Aorta (tissue), 5 donors: ENCODE measurements around the gene DDIAS. TPM values are rescaled to one million over a fixed set of nuclear protein-coding genes. Genes with fewer than 3 reads are reported as not detected.
"Not testable (repeated sequence)": the region's sequence is repeated elsewhere in the genome, so short reads cannot be mapped to it uniquely, and the experiment has no call there.

Experiments
- ATAC-seq: fragments of 200-7000 bp; cut with Tn5 transposase; one replicate; pipeline ENCODE4 v1.9.1; 2022; ENCODE audit warnings: moderate library complexity; ENCODE audit not compliant: low FRiP score
- DNase-seq, 2 donors: peaks; one replicate each; pipeline ENCODE4 v3.0.0-alpha.2; 2020
- H3K27ac ChIP-seq, 2 donors: one replicate each; pipeline ENCODE4 v1.5.1; 2013; ENCODE audit warnings: low read length in 2 of 2, mild to moderate bottlenecking in 2 of 2, moderate library complexity in 2 of 2, control low read depth in 1 of 2, inconsistent platforms in 1 of 2, low read depth in 1 of 2
- H3K27me3 ChIP-seq, 2 donors: one replicate each; pipeline ENCODE4 v1.6.1; 2013; ENCODE audit warnings: control low read depth in 1 of 2, low read length in 1 of 2, mild to moderate bottlenecking in 1 of 2, moderate library complexity in 1 of 2; ENCODE audit not compliant: insufficient read depth in 2 of 2, control insufficient read depth in 1 of 2
- H3K36me3 ChIP-seq, 2 donors: one replicate each; pipeline ENCODE4 v1.6.1; 2013; ENCODE audit warnings: control low read depth in 1 of 2, low read length in 1 of 2, mild to moderate bottlenecking in 1 of 2; ENCODE audit not compliant: insufficient read depth in 2 of 2, control insufficient read depth in 1 of 2
- H3K4me1 ChIP-seq, 2 donors: one replicate each; pipeline ENCODE4 v1.6.1; 2013; ENCODE audit warnings: low read length in 2 of 2, control low read depth in 1 of 2, mild to moderate bottlenecking in 1 of 2, moderate library complexity in 1 of 2; ENCODE audit not compliant: insufficient read depth in 2 of 2, control insufficient read depth in 1 of 2
- H3K4me3 ChIP-seq, 2 donors: one replicate each; pipeline ENCODE4 v1.5.1; 2013; ENCODE audit warnings: low read length in 2 of 2, control low read depth in 1 of 2, mild to moderate bottlenecking in 1 of 2
- H3K9me3 ChIP-seq: one replicate; pipeline ENCODE4 v1.6.1; 2013; ENCODE audit warnings: mild to moderate bottlenecking, low read length; ENCODE audit not compliant: control insufficient read depth
- WGBS, 2 donors: extraction: QIAGEN DNeasy Blood & Tissue Kit; methylation state at CpG; one replicate each; pipeline ENCODE4 v1.1.7; 2013; 5-methylcytosine and 5-hydroxymethylcytosine counted together
- intact Hi-C, 2 donors: fragments of 100-400 bp; cut with DNase I; formaldehyde crosslinking; loops; one replicate each; pipeline versions ENCODE4 v1.14.2 to v1.15.0; 2022
- polyA plus RNA-seq, 2 donors: library from polyadenylated mRNA; stranded (reverse); fragments of 200-250 nt; gene quantifications; one replicate each; pipeline ENCODE4 v1.2.3, GENCODE V29; 2013
- total RNA-seq, 2 donors: library from RNA; stranded (reverse); fragmentation: NEBNext Ultra II Directional; extraction: Animal tissue kit (Norgen Biotek cat#: 25700); gene quantifications; one replicate each; pipeline ENCODE4 v1.2.1, GENCODE V29; 2021
- donor health status: healthy with polysubstance abuse.
- donor health status: Bipolar disorder and iron deficiency.
- donor health status: DM: no; HTN: no; CAD: no.
- donor health status: DM: no; HTN: no; CAD: no.
- donor health status: DM: yes; HTN: yes; CAD: no.

DDIAS gene
- total and polyA plus RNA-seq, 4 donors: 0.18 to 4.1 (median 1.8) TPM

DNA sequence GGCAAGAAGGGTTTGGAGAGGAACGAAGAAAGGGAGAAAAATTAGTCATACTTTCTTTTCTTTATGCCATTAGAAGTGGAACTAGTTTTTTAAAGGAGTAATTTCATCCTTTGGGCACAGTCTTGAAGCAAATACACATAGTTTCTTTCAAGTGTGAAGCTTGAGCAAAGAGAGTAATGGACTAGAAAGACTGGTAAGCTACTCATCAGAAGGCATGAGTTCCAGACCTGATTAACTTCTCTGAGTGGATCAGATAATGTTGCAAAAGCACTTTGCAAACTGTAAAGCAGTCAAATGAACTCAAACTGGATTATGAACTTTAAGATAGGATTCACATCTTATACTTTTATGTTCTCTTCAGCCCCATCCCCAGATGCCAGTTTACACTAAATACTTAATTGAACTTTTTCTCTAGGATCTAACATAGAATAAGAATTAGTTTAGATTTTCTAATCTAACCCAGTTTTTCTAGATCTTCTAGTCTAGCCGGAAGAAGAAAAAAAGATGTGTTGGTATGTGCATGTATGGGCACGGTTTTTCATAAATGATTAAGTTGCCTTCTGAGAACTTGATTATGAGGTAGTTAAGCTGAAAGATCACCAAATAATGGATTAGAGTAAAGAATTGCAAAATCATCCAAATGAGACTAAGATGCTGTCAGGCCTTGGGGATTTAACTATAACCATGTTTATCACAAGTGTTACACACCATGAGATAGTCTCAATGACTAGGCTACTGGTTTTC is 2.5 kb downstream of the DDIAS start:
- Histone ChIP-seq H3K27me3 (no peaks in the 10 kb centered on the region), H3K4me1 (peaks cover 0 to 2% of the 10 kb centered on the region in 2 donors), H3K4me3 (no peak overlapping the region), H3K9me3 (no peaks in the 10 kb centered on the region), H3K27ac (no peak overlapping the region), H3K36me3 (no peaks in the 10 kb centered on the region)
- DNase-seq (no peak), ATAC-seq (no peak)
- intact Hi-C loops: loop anchor here (5.0 to 10.0 kb wide), 10 partner anchors 81 to 921 kb away; partner anchors contain the start of genes ANKRD42 (in 2 of the 2), RAB30 (in 2 of the 2) and CCDC90B (in 1 of the 2)
- 70 to 81% methylated on average over 3 of the region's 3 CpGs for WGBS, 2 donors

DNA sequence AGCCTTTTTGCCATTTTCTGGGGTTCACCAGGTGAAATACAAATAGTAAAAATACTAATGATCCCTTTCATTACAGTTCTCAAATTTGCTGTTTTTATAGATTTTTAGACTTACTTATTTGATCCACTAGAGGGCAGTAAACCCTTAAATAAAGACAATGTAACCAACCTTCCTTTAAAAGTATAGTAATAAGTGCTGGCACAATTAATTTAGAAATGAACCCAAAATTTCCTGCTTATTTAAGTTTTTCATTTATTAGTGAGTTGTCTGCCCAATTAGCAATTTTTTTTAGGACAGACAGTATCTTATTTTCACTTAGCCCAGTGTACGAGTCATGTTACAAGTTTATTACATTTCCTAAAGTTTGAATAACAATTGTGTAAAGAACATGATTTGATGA is 4.7 kb downstream of the DDIAS start:
- Histone ChIP-seq H3K36me3 (no peaks in the 10 kb centered on the region), H3K4me1 (peaks cover 0 to 2% of the 10 kb centered on the region in 2 donors), H3K27me3 (no peaks in the 10 kb centered on the region), H3K4me3 (no peak overlapping the region), H3K27ac (no peak overlapping the region), H3K9me3 (no peaks in the 10 kb centered on the region)
- ATAC-seq (no peak), DNase-seq (no peak)
- intact Hi-C loops: loop anchor here (10.0 kb wide), 7 partner anchors 79 to 919 kb away; partner anchors contain the start of genes ANKRD42 (in 1 of the 2), CCDC90B (in 1 of the 2) and RAB30 (in 1 of the 2)
- 30 to 33% methylated on average over 1 of the region's 1 CpG for WGBS, 2 donors

DNA sequence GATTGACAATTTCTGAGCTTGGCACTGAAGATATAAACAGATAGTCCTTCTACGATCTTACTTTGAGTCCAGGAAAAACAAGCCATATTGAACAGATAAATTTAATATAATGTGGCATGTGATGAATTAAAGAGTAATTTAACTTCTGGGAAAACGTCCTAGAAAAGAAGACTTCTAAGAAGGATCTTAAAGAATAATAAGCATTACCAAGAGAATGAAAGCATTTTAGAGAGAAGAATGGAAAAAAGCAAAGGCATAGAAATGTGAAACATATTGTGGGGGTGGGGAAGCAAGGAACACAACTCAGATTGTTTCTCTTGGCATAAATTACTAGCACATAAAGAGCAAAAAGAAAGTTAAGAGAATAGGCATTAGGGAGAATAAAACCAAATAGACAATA is 5.4 kb downstream of the DDIAS start:
- no peaks in the 10 kb centered on the region for H3K9me3 ChIP-seq
- 14 to 15% methylated on average over 2 of the region's 2 CpGs for WGBS, 2 donors
- ATAC-seq: no peak
- no peak overlapping the region for H3K27ac ChIP-seq
- peaks cover 0 to 2% of the 10 kb centered on the region in 2 donors for H3K4me1 ChIP-seq
- H3K36me3 ChIP-seq: no peaks in the 10 kb centered on the region
- intact Hi-C loops: loop anchor here (10.0 kb wide), 7 partner anchors 78 to 918 kb away; partner anchors contain the start of genes ANKRD42 (in 1 of the 2), CCDC90B (in 1 of the 2) and RAB30 (in 1 of the 2)
- no peaks in the 10 kb centered on the region for H3K27me3 ChIP-seq
- H3K4me3 ChIP-seq: no peak overlapping the region
- DNase-seq: no peak

DNA sequence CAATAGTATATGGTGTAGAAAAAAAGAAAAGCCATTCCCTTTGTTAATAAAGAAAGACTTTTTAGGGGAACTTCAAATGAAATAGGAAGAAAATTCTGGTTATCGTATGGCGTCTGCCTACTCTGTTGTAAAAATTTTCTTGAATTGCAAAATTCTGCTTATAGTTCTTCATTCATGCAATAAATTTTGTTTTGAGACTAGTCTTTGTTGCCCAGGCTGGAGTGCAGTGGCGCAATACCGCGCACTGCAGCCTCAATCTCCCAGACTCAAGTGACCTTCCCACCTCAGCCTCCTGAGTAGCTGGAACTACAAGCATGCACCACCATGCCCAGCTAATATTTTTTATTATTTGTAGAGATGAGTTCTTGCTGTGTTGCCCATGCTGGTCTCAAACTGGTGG is 5.8 kb downstream of the DDIAS start:
- DNase-seq: no peak
- Histone ChIP-seq H3K27ac (no peak overlapping the region), H3K36me3 (no peaks in the 10 kb centered on the region), H3K27me3 (no peaks in the 10 kb centered on the region), H3K9me3 (no peaks in the 10 kb centered on the region), H3K4me3 (no peak overlapping the region), H3K4me1 (no peaks in the 10 kb centered on the region)
- intact Hi-C loops: loop anchor here (10.0 kb wide), 7 partner anchors 77 to 917 kb away; partner anchors contain the start of genes ANKRD42 (in 1 of the 2), CCDC90B (in 1 of the 2) and RAB30 (in 1 of the 2)
- 94 to 97% methylated on average over 5 of the region's 5 CpGs for WGBS, 2 donors
- no peak for ATAC-seq

DNA sequence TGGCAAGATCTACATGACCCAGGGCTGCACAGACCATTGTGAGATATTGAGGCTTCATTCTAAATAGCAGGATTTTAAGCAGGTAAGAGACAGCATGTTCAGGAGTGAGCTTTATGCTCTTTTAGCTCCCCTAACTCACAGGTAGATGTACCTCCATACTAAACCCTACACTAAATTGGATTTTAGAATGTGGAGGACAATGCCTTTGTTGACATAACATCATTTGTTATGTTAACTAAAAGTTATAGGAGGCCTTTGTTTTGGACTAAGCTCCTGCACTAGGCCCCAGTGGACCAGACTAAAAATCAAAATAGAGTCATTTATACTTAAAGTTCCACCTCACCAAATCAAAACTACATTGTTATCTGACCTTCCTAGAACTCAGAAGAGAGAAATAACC is 6.8 kb downstream of the DDIAS start:
- Histone ChIP-seq H3K4me3 (no peak overlapping the region), H3K4me1 (no peaks in the 10 kb centered on the region), H3K36me3 (no peaks in the 10 kb centered on the region), H3K9me3 (no peaks in the 10 kb centered on the region), H3K27me3 (no peaks in the 10 kb centered on the region), H3K27ac (no peak overlapping the region)
- ATAC-seq (no peak), DNase-seq (no peak)
- intact Hi-C loops: loop anchor here (10.0 kb wide), 7 partner anchors 76 to 916 kb away; partner anchors contain the start of genes ANKRD42 (in 1 of the 2), CCDC90B (in 1 of the 2) and RAB30 (in 1 of the 2)

DNA sequence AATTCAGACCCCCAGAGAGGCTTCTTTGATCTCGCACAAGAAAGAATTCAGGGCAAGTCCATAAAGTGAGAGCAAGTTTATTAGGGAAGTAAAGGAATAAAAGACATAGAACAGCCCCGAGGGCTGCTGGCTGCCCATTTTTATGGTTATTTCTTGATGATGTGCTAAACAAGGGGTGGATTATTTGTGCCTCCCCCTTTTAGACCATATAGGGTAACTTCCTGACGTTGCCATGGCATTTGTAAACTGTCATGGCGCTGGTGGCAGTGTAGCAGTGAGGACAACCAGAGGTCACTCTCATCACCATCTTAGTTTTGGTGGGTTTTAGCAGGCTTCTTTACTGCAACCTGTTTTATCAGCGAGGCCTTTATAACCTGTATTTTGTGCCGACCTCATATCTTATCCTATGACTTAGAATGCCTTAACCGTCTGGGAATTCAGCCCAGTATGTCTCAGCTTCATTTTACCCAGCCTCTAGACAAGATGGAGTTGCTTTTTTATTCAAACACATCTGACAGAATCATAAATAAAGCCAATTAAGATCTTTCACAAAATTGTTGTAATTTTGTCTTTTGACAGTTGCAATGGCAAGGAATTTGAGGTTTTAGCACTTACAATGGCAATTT is 7.6 kb downstream of the DDIAS start:
- no peak for ATAC-seq
- intact Hi-C loops: loop anchor here (10.0 kb wide), 7 partner anchors 76 to 916 kb away; partner anchors contain the start of genes ANKRD42 (in 1 of the 2), CCDC90B (in 1 of the 2) and RAB30 (in 1 of the 2)
- no peaks in the 10 kb centered on the region for H3K36me3 ChIP-seq
- no peak overlapping the region for H3K4me3 ChIP-seq
- no peaks in the 10 kb centered on the region for H3K27me3 ChIP-seq
- no peaks in the 10 kb centered on the region for H3K4me1 ChIP-seq
- 38 to 43% methylated on average over 7 of the region's 7 CpGs for WGBS, 2 donors
- H3K9me3 ChIP-seq: no peaks in the 10 kb centered on the region
- no peak overlapping the region for H3K27ac ChIP-seq
- DNase-seq: no peak

DNA sequence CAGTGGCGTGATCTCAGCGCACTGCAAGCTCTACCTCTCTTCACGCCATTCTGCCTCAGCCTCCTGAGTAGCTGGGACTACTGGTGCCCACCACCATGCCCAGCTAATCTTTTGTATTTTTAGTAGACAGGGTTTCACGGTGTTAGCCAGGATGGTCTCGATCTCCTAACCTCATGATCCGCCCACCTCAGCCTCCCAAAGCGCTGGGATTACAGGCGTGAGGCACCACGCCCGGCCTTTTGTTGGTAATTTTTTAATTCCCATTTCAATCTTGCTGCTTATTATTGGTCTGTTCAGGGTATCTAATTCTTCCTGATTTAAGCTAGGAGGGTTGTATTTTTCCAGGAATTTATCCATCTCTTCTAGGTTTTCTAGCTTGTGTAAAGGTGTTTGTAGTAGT is 18.2 kb downstream of the DDIAS start:
- 97 to 98% methylated on average over 10 of the region's 10 CpGs for WGBS, 2 donors

DNA sequence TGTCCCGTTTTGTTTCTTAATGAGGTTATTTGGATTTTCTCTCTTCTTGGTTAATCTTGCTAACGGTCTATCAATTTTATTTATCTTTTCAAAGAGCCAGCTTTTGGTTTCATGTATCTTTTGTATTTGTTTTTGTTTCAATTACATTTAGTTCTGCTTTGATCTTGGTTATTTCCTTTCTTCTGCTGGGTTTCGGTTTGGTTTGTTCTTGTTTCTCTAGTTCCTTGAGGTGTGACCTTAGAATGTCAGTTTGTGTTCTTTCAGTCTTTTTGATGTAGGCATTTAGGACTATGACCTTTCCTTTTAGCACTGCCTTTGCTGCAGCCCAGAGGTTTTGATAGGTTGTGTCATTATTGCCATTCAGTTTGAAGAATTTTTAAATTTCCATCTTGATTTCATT is 18.7 kb downstream of the DDIAS start:
- H3K4me1 ChIP-seq, ATAC-seq, H3K4me3 ChIP-seq, H3K9me3 ChIP-seq, H3K27me3 ChIP-seq, DNase-seq, intact Hi-C loops, H3K36me3 ChIP-seq, H3K27ac ChIP-seq: not testable (repeated sequence)
- 80 to 90% methylated on average over 3 of the region's 3 CpGs for WGBS, 2 donors

More for the DNA sequence above, 18.2 kb downstream of the DDIAS start:
- H3K4me1 ChIP-seq, DNase-seq, H3K4me3 ChIP-seq, H3K27ac ChIP-seq, H3K36me3 ChIP-seq, intact Hi-C loops, H3K27me3 ChIP-seq, H3K9me3 ChIP-seq, ATAC-seq: not testable (repeated sequence)
